Sigmoid colon (tissue), 4 donors: ENCODE results near the gene TJP3.

Experiments
- POLR2AphosphoS5 ChIP-seq, 4 donors: sonication (generic); formaldehyde crosslinking; IDR thresholded peaks; one replicate each; pipeline ENCODE4 v1.6.1; 2017; ENCODE audit warnings: antibody characterized with exemption in 4 of 4
- TF ChIP-seq, protein P1 (sequence below), 4 experiments: fragments of 450-650 bp in 3 of 4; fragments of 200-600 bp in 1 of 4; IDR thresholded peaks; one replicate each; pipeline ENCODE4 v1.5.1; 2016 to 2019; ENCODE audit warnings: antibody characterized with exemption in 4 of 4, mild to moderate bottlenecking in 3 of 4, moderate library complexity in 2 of 4

DNA sequence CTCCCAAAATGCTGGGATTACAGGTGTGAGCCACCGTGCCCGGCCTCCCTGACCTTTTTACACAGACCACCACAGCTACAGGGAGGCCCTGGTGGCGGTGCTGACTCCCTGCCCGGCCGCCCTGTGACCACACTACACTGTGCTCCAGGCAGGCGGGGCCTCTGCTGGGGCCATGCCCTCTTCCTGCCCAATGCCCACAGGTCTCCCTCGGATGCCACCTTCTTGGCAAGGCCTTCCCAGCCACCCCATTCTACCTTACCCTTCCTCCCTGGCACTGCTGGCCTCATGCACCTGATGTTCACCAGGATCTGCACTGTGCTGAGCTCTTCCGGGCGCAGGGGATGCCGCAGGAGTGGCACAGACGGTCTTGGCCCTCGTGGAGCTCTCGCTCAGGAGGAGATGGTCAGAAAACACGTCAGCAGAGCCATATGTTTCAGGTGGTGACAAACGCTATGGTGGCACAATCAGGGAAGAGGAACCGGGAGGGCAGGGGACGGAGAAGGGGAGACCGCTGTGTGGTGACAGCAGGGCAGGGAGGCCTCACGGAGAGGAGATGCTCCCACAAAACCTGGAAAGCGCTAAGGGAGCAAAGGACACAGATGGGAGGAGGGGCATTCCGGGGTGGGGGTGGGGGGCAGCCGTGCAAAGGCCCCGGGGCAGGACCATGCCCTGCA is 12.1 kb upstream of the TJP3 start:
- no peak for TF ChIP-seq POLR2AphosphoS5 (IDR thresholded peaks at IDR 0.05)
- TF ChIP-seq, protein P1, sequence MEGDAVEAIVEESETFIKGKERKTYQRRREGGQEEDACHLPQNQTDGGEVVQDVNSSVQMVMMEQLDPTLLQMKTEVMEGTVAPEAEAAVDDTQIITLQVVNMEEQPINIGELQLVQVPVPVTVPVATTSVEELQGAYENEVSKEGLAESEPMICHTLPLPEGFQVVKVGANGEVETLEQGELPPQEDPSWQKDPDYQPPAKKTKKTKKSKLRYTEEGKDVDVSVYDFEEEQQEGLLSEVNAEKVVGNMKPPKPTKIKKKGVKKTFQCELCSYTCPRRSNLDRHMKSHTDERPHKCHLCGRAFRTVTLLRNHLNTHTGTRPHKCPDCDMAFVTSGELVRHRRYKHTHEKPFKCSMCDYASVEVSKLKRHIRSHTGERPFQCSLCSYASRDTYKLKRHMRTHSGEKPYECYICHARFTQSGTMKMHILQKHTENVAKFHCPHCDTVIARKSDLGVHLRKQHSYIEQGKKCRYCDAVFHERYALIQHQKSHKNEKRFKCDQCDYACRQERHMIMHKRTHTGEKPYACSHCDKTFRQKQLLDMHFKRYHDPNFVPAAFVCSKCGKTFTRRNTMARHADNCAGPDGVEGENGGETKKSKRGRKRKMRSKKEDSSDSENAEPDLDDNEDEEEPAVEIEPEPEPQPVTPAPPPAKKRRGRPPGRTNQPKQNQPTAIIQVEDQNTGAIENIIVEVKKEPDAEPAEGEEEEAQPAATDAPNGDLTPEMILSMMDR (IDR thresholded peaks at IDR 0.05) = no peak
